ENCODE results near the gene RSKR. TPM values are rescaled to one million over a fixed set of nuclear protein-coding genes. Genes with fewer than 3 reads are reported as not detected.
A peak's percentile ranks its signal among the peaks of the same experiment; 100 is the strongest.
"Not testable (repeated sequence)": the region's sequence is repeated elsewhere in the genome, so short reads cannot be mapped to it uniquely, and the experiment has no call there.

The RSKR gene
- total RNA-seq, 1 experiment from 2014 or later, result 5.0 TPM

GRCh38 chr17:28578246-28579195 lies 35.5 kb downstream of the RSKR start:
- H3K4me1 ChIP-seq (replicated peaks), result peaks cover 6% of the 10 kb centered on the region; the same call in 1 of the 2 replicates
- no peaks in the 10 kb centered on the region for H3K9me3 ChIP-seq (replicated peaks)
- peaks cover 82% of the 10 kb centered on the region for H3K36me3 ChIP-seq
- no peak overlapping the region for H3K27ac ChIP-seq
- DNase-seq (ENCODE audit: low read depth in 1 of 2, low spot score in 2 of 2), result no peak
- no peak overlapping the region for H3K4me3 ChIP-seq
- H3K27me3 ChIP-seq (replicated peaks), result no peaks in the 10 kb centered on the region

- H3K36me3 ChIP-seq, result peaks cover 71% of the 10 kb centered on the region
Observed at GRCh38 chr17:28577466-28577824, 36.5 kb downstream of the RSKR start.

GRCh38 chr17:28576758-28577465 lies 37.1 kb downstream of the RSKR start, which contains the start of gene ALDOC:
ALDOC (minus strand) TSS chr17:28576895; CDS start chr17:28575532, 1,363 bp downstream.
- Histone ChIP-seq H3K4me1 (replicated peaks) (peaks cover 14% of the 10 kb centered on the region), H3K27me3 (replicated peaks) (no peaks in the 10 kb centered on the region), H3K9me3 (replicated peaks) (no peaks in the 10 kb centered on the region), H3K27ac (no peak within 1 kb of the TSS), H3K4me3 (no peak within 1 kb of the TSS), H3K36me3 (peaks cover 66% of the 10 kb centered on the region)
- peak; percentile 62 to 87 for DNase-seq (ENCODE audit: low read depth in 1 of 2, low spot score in 2 of 2)

More at GRCh38 chr17:28577466-28577824, 36.5 kb downstream of the RSKR start:
- no peak for DNase-seq (ENCODE audit: low read depth in 1 of 2, low spot score in 2 of 2)
- H3K4me3 ChIP-seq, result no peak overlapping the region
- H3K27ac ChIP-seq, result no peak overlapping the region
- peaks cover 8% of the 10 kb centered on the region for H3K4me1 ChIP-seq (replicated peaks)
- no peaks in the 10 kb centered on the region for H3K27me3 ChIP-seq (replicated peaks)
- H3K9me3 ChIP-seq (replicated peaks), result no peaks in the 10 kb centered on the region

GRCh38 chr17:28576016-28576415 lies 38.0 kb downstream of the RSKR start:
- H3K27ac ChIP-seq; H3K27me3 ChIP-seq (replicated peaks); H3K9me3 ChIP-seq (replicated peaks); H3K4me3 ChIP-seq; DNase-seq (ENCODE audit: low read depth in 1 of 2, low spot score in 2 of 2): not testable (repeated sequence)
- peaks cover 62% of the 10 kb centered on the region for H3K36me3 ChIP-seq
- peaks cover 16% of the 10 kb centered on the region for H3K4me1 ChIP-seq (replicated peaks)

- no peaks in the 10 kb centered on the region for H3K9me3 ChIP-seq (replicated peaks)
- H3K4me3 ChIP-seq, result no peak overlapping the region
- no peaks in the 10 kb centered on the region for H3K27me3 ChIP-seq (replicated peaks)
- DNase-seq (ENCODE audit: low read depth in 1 of 2, low spot score in 2 of 2), result no peak
- H3K36me3 ChIP-seq, result peaks cover 56% of the 10 kb centered on the region
- no peak overlapping the region for H3K27ac ChIP-seq
- H3K4me1 ChIP-seq (replicated peaks), result peaks cover 16% of the 10 kb centered on the region
Observed at GRCh38 chr17:28575126-28575795, 38.7 kb downstream of the RSKR start.

- Histone ChIP-seq H3K36me3 (peaks cover 52% of the 10 kb centered on the region), H3K9me3 (replicated peaks) (no peaks in the 10 kb centered on the region), H3K4me3 (no peak overlapping the region), H3K27me3 (replicated peaks) (no peaks in the 10 kb centered on the region), H3K4me1 (replicated peaks) (peaks cover 16% of the 10 kb centered on the region), H3K27ac (no peak overlapping the region)
- no peak for DNase-seq (ENCODE audit: low read depth in 1 of 2, low spot score in 2 of 2)
Observed at GRCh38 chr17:28574526-28574925, 39.5 kb downstream of the RSKR start.

- H3K27me3 ChIP-seq (replicated peaks), result no peaks in the 10 kb centered on the region
- no peak overlapping the region for H3K4me3 ChIP-seq
- no peaks in the 10 kb centered on the region for H3K9me3 ChIP-seq (replicated peaks)
- peaks cover 16% of the 10 kb centered on the region for H3K4me1 ChIP-seq (replicated peaks)
- no peak overlapping the region for H3K27ac ChIP-seq
- H3K36me3 ChIP-seq, result peaks cover 48% of the 10 kb centered on the region
- no peak for DNase-seq (ENCODE audit: low read depth in 1 of 2, low spot score in 2 of 2)
Observed at GRCh38 chr17:28573966-28574480, 40.0 kb downstream of the RSKR start.

- peaks cover 16% of the 10 kb centered on the region for H3K4me1 ChIP-seq (replicated peaks)
- DNase-seq (ENCODE audit: low read depth in 1 of 2, low spot score in 2 of 2), result no peak
Observed at GRCh38 chr17:28573521-28573920, 40.5 kb downstream of the RSKR start.

GRCh38 chr17:28573040-28573380 lies 41.0 kb downstream of the RSKR start:
- H3K9me3 ChIP-seq (replicated peaks), result no peaks in the 10 kb centered on the region

More at GRCh38 chr17:28573521-28573920, 40.5 kb downstream of the RSKR start:
- H3K27ac ChIP-seq, result no peak overlapping the region
- H3K36me3 ChIP-seq, result peaks cover 43% of the 10 kb centered on the region
- no peak overlapping the region for H3K4me3 ChIP-seq
- H3K9me3 ChIP-seq (replicated peaks), result no peaks in the 10 kb centered on the region
- H3K27me3 ChIP-seq (replicated peaks), result no peaks in the 10 kb centered on the region

GRCh38 chr17:28572259-28573039 lies 41.5 kb downstream of the RSKR start:
- no peak for DNase-seq (ENCODE audit: low read depth in 1 of 2, low spot score in 2 of 2)
- peak overlapping the region; percentile 70; the same call in 1 of the 2 replicates for H3K4me3 ChIP-seq
- H3K27ac ChIP-seq, result no peak overlapping the region; the same call in 1 of the 2 replicates
- H3K27me3 ChIP-seq (replicated peaks), result no peaks in the 10 kb centered on the region
- H3K36me3 ChIP-seq, result peaks cover 34% of the 10 kb centered on the region
- no peaks in the 10 kb centered on the region for H3K9me3 ChIP-seq (replicated peaks)
- H3K4me1 ChIP-seq (replicated peaks), result peaks cover 16% of the 10 kb centered on the region

More at GRCh38 chr17:28573040-28573380, 41.0 kb downstream of the RSKR start:
- Histone ChIP-seq H3K36me3 (peaks cover 38% of the 10 kb centered on the region), H3K27ac (no peak overlapping the region), H3K4me3 (no peak overlapping the region), H3K27me3 (replicated peaks) (no peaks in the 10 kb centered on the region), H3K4me1 (replicated peaks) (peaks cover 16% of the 10 kb centered on the region)
- no peak for DNase-seq (ENCODE audit: low read depth in 1 of 2, low spot score in 2 of 2)

- Histone ChIP-seq H3K36me3 (peaks cover 31% of the 10 kb centered on the region), H3K27ac (peak within 1 kb of the TSS; percentile 32), H3K9me3 (replicated peaks) (no peaks in the 10 kb centered on the region), H3K27me3 (replicated peaks) (no peaks in the 10 kb centered on the region), H3K4me1 (replicated peaks) (peaks cover 10% of the 10 kb centered on the region), H3K4me3 (peak within 1 kb of the TSS; percentile 70)
- DNase-seq (ENCODE audit: low read depth in 1 of 2, low spot score in 2 of 2), result peak; percentile 85 to 96
Observed at GRCh38 chr17:28571361-28572122, 42.4 kb downstream of the RSKR start, which contains the start of gene PIGS. PIGS (minus strand) TSS chr17:28571524; CDS start chr17:28571496, 28 bp downstream.

- Histone ChIP-seq H3K27ac (peak overlapping the region; percentile 18; the same call in 1 of the 2 replicates), H3K27me3 (replicated peaks) (no peaks in the 10 kb centered on the region), H3K4me1 (replicated peaks) (peaks cover 10% of the 10 kb centered on the region), H3K9me3 (replicated peaks) (no peaks in the 10 kb centered on the region), H3K4me3 (peak overlapping the region; percentile 70), H3K36me3 (peaks cover 29% of the 10 kb centered on the region)
- peak in 1 of 2 experiments; percentile 26 for DNase-seq (ENCODE audit: low read depth in 1 of 2, low spot score in 2 of 2)
Observed at GRCh38 chr17:28570716-28571360, 43.1 kb downstream of the RSKR start.

All from SJSA1 (cell line).